Measurements from ENCODE around the gene GPR162.

GPR162 gene

GRCh38 chr12:6823182-6824084 lies 1.8 kb downstream of the GPR162 start:
- no peak for DNase-seq

- no peak for DNase-seq
Observed at GRCh38 chr12:6824085-6824775, 2.6 kb downstream of the GPR162 start.

- DNase-seq, result no peak
Observed at GRCh38 chr12:6824901-6825381, 3.3 kb downstream of the GPR162 start.

- DNase-seq, result peak; percentile 60
Observed at GRCh38 chr12:6825398-6826124, 3.9 kb downstream of the GPR162 start.

GRCh38 chr12:6826125-6826733 lies 4.6 kb downstream of the GPR162 start:
- no peak for DNase-seq

GRCh38 chr12:6826734-6827436 lies 5.3 kb downstream of the GPR162 start:
- no peak for DNase-seq

GRCh38 chr12:6827437-6827911 lies 5.9 kb downstream of the GPR162 start:
- peak; percentile 44 for DNase-seq

GRCh38 chr12:6827982-6828780 lies 6.6 kb downstream of the GPR162 start, which contains the start of gene P3H3:
TSS of gene P3H3 (plus strand) at chr12:6828407. CDS start at chr12:6828441, 34 bp downstream.
- no peak for DNase-seq

GRCh38 chr12:6828781-6829535 lies 7.3 kb downstream of the GPR162 start:
- DNase-seq, result no peak

- no peak for DNase-seq
Observed at GRCh38 chr12:6829536-6830220, 8.1 kb downstream of the GPR162 start.

- no peak for DNase-seq
Observed at GRCh38 chr12:6830286-6830890, 8.8 kb downstream of the GPR162 start.

GRCh38 chr12:6830999-6831398 lies 9.4 kb downstream of the GPR162 start:
- DNase-seq, result no peak

GRCh38 chr12:6831450-6831995 lies 9.9 kb downstream of the GPR162 start:
- DNase-seq, result no peak

- no peak for DNase-seq
Observed at GRCh38 chr12:6832125-6832524, 10.5 kb downstream of the GPR162 start.

GRCh38 chr12:6833189-6833890 lies 11.7 kb downstream of the GPR162 start:
- no peak for DNase-seq

GRCh38 chr12:6834254-6834653 lies 12.6 kb downstream of the GPR162 start:
- no peak for DNase-seq

- DNase-seq, result no peak
Observed at GRCh38 chr12:6834873-6835272, 13.3 kb downstream of the GPR162 start.

- DNase-seq, result no peak
Observed at GRCh38 chr12:6836851-6837250, 15.2 kb downstream of the GPR162 start.

Measured in NCI-H2081 treated with DMSO at 0.1 percent for 48 hours (cell line).